ENCODE measurements around the gene SNRPA.

GRCh38 chr19:40811478-40812341, 60.7 kb downstream of the SNRPA start:
- TF ChIP-seq SNAI2 (CRISPR knock-in tag; IDR thresholded peaks at IDR 0.05) (no peak), PATZ1 (CRISPR knock-in tag; IDR thresholded peaks at IDR 0.05; ENCODE audit: borderline replicate concordance) (no peak), CREB5 (CRISPR knock-in tag; IDR thresholded peaks at IDR 0.05; ENCODE audit: low read depth) (no peak), ZNF70 (CRISPR knock-in tag; IDR thresholded peaks at IDR 0.05) (no peak), RARB (CRISPR knock-in tag; IDR thresholded peaks at IDR 0.05) (no peak), PPARA (CRISPR knock-in tag; IDR thresholded peaks at IDR 0.05; ENCODE audit: borderline replicate concordance) (no peak), BACH2 (CRISPR knock-in tag; IDR thresholded peaks at IDR 0.05; ENCODE audit: borderline replicate concordance) (no peak), ZFP30 (CRISPR knock-in tag; IDR thresholded peaks at IDR 0.05) (no peak), TOX (CRISPR knock-in tag; IDR thresholded peaks at IDR 0.05; ENCODE audit: borderline replicate concordance) (no peak), ZFP3 (CRISPR knock-in tag; IDR thresholded peaks at IDR 0.05) (no peak), ISL1 (CRISPR knock-in tag; IDR thresholded peaks at IDR 0.05) (no peak)
